ENCODE measurements around the gene SGSM2.
"Not testable (repeated sequence)": the region's sequence is repeated elsewhere in the genome, so short reads cannot be mapped to it uniquely, and the experiment has no call there.

Gene SGSM2

GRCh38 chr17:2336852-2337543, at the start of gene SGSM2:
TSS of gene SGSM2 (plus strand) at chr17:2337501. CDS start at chr17:2337689, 188 bp downstream.
- peak; percentile 41 for DNase-seq

GRCh38 chr17:2289878-2290478, 47.3 kb upstream of the SGSM2 start:
- DNase-seq: no peak

- DNase-seq: no peak
Observed at GRCh38 chr17:2292100-2292499, 45.2 kb upstream of the SGSM2 start.

- DNase-seq: no peak
Observed at GRCh38 chr17:2295575-2295974, 41.7 kb upstream of the SGSM2 start.

GRCh38 chr17:2297023-2297422, 40.3 kb upstream of the SGSM2 start:
- no peak for DNase-seq

GRCh38 chr17:2299136-2299535, 38.2 kb upstream of the SGSM2 start:
- DNase-seq: no peak

- no peak for DNase-seq
Observed at GRCh38 chr17:2299756-2300155, 37.5 kb upstream of the SGSM2 start.

GRCh38 chr17:2302778-2303203, 34.5 kb upstream of the SGSM2 start:
- no peak for DNase-seq

- peak; percentile 82 for DNase-seq
Observed at GRCh38 chr17:2303204-2304188, 33.8 kb upstream of the SGSM2 start, which contains the start of the genes SMG6 and SRR. TSS of gene SMG6 (minus strand) at chr17:2303785. CDS start at chr17:2303720, 65 bp downstream. TSS of gene SRR (plus strand) at chr17:2303950. CDS start at chr17:2315561, 11,611 bp downstream.

GRCh38 chr17:2304931-2305330, 32.4 kb upstream of the SGSM2 start:
- DNase-seq: no peak

GRCh38 chr17:2309338-2310154, 27.8 kb upstream of the SGSM2 start:
- no peak for DNase-seq

- no peak for DNase-seq
Observed at GRCh38 chr17:2312736-2313135, 24.6 kb upstream of the SGSM2 start.

GRCh38 chr17:2316916-2317205, 20.4 kb upstream of the SGSM2 start:
- not testable (repeated sequence) for DNase-seq

- DNase-seq: no peak
Observed at GRCh38 chr17:2317796-2318195, 19.5 kb upstream of the SGSM2 start.

GRCh38 chr17:2319051-2319450, 18.2 kb upstream of the SGSM2 start:
- DNase-seq: no peak

- DNase-seq: no peak
Observed at GRCh38 chr17:2321399-2321798, 15.9 kb upstream of the SGSM2 start.

- DNase-seq: no peak
Observed at GRCh38 chr17:2323629-2324314, 13.5 kb upstream of the SGSM2 start.

- no peak for DNase-seq
Observed at GRCh38 chr17:2331303-2331702, 6.0 kb upstream of the SGSM2 start.

GRCh38 chr17:2335726-2336214, 1.5 kb upstream of the SGSM2 start:
- DNase-seq: no peak

- peak; percentile 82 for DNase-seq
Observed at GRCh38 chr17:2336215-2336851, 968 bp upstream of the SGSM2 start, which contains the start of gene TSR1. TSS of gene TSR1 (minus strand) at chr17:2336457. CDS start at chr17:2336427, 30 bp downstream.
